ENCODE results near the gene WBP2. TPM values are rescaled to one million over a fixed set of nuclear protein-coding genes. Genes with fewer than 3 reads are reported as not detected.
"Not testable (repeated sequence)": the region's sequence is repeated elsewhere in the genome, so short reads cannot be mapped to it uniquely, and the experiment has no call there.

WBP2 gene
- total RNA-seq, 1 donor from 2014 or later = 145 TPM

- DNase-seq (no peak), ATAC-seq (ENCODE audit: poor library complexity) (no peak)
- intact Hi-C loops (cut with DNase I) = no loop called here
Observed at GRCh38 chr17:75873587-75874322, 18.6 kb upstream of the WBP2 start.

GRCh38 chr17:75872434-75873351 is 17.6 kb upstream of the WBP2 start:
- peak; percentile 89 for DNase-seq
- ATAC-seq (ENCODE audit: poor library complexity) = peak; percentile 54
- intact Hi-C loops (cut with DNase I) = no loop called here

GRCh38 chr17:75870228-75870627 is 15.1 kb upstream of the WBP2 start:
- intact Hi-C loops (cut with DNase I); DNase-seq; ATAC-seq (ENCODE audit: poor library complexity): not testable (repeated sequence)

GRCh38 chr17:75869282-75870141 is 14.4 kb upstream of the WBP2 start:
- intact Hi-C loops (cut with DNase I) = no loop called here
- ATAC-seq (ENCODE audit: poor library complexity) (peak; percentile 50), DNase-seq (peak; percentile 84)

- DNase-seq; ATAC-seq (ENCODE audit: poor library complexity); intact Hi-C loops (cut with DNase I): not testable (repeated sequence)
Observed at GRCh38 chr17:75868730-75869281, 13.7 kb upstream of the WBP2 start.

DNA sequence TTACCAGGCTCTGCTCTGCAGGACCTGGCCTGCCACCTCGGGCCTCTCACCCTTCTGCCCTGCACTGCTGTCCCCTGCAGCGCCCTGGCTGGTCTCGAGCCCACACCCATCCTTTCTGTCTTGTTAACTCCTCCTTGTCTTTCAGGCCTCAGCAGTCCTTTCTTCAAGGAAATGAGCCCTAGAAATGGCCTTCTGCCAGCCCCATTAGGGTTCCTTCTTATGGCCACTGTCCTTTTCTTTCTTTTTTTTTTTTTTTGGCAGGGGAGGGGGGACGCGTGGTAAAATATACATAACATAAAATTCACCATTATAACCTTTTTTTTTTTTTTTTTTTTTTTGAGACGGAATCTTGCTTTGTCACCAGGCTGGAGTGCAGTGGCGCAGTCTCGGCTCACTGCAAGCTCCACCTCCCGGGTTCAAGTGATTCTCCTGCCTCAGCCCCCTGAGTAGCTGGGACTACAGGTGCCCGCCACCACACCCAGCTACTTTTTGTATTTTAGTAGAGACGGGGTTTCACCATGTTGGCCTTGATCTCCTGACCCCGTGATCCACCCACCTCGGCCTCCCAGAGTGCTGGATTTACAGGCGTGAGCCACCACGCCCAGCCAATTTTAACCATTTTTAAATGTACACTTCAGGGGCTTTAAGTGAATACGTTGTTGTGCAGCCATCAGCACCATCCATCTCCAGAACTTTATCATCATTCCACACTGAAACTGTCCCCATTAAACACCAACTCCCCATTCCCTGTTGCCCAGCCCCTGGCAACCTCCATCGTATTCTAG is 10.5 kb upstream of the WBP2 start:
- DNase-seq; intact Hi-C loops (cut with DNase I); ATAC-seq (ENCODE audit: poor library complexity): not testable (repeated sequence)

DNA sequence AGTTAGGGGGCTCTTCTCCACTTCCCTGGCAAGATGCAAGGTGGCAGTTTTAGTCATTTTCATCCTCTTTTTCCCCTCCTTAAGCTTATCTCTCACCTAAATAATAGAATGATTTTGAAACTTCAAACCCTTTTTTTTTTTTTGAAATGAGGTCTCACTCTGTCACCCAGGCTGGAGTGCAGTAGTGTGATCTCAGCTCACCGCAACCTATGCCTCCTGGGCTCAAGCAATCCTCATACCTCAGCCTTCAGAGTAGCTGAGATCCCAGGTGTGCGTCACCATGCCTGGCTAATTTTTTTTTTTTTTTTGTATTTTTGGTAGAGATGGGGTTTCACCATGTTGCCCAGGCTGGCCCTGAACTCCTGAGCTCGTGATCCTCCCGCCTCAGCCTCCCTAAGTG is 9.8 kb upstream of the WBP2 start:
- ATAC-seq (ENCODE audit: poor library complexity); DNase-seq; intact Hi-C loops (cut with DNase I): not testable (repeated sequence)

DNA sequence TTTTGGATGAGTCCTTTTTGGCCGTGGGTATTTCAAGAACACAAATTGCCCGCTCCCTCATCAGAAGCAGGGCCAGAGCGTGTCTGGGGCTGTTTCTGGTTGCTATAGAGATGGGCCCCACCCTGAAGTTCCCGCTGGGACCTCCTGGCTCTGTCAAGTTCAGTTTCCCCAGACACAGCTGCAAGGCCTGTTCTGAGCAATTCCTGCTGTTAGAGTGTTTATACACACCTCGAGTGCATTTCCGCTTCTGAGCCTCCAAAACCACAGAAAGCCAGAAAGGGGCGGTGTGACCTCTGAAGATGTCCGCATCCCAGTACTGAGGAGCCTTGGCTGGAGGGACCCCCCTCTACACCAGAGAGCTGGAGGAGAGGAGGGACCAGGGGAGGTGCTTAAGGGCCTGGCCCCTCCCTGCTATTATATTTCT is 9.3 kb upstream of the WBP2 start:
- ATAC-seq (ENCODE audit: poor library complexity) (peak; percentile 83), DNase-seq (peak; percentile 83)
- intact Hi-C loops (cut with DNase I) = no loop called here

GRCh38 chr17:75861927-75862317 is 6.8 kb upstream of the WBP2 start:
- DNase-seq = no peak
- intact Hi-C loops (cut with DNase I) = no loop called here
- ATAC-seq (ENCODE audit: poor library complexity) = peak; percentile 20

DNA sequence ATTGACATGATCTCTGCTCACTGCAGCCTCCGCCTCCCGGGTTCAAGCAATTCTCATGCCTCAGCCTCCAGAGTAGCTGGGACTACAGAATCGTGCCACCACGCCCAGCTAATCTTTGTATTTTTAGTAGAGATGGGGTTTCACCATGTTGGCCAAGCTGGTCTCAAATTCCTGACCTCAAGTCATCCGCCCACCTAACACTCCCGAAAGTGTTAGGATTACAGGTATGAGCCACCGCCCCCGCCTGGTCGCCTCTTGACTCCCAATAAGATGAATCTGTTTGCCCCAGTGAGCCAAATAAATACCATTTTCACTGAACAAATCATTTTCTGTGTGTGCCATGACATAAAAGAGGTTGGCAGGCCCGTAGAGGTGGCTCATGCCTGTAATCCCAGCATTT is 4.2 kb upstream of the WBP2 start:
- intact Hi-C loops (cut with DNase I); DNase-seq; ATAC-seq (ENCODE audit: poor library complexity): not testable (repeated sequence)

DNA sequence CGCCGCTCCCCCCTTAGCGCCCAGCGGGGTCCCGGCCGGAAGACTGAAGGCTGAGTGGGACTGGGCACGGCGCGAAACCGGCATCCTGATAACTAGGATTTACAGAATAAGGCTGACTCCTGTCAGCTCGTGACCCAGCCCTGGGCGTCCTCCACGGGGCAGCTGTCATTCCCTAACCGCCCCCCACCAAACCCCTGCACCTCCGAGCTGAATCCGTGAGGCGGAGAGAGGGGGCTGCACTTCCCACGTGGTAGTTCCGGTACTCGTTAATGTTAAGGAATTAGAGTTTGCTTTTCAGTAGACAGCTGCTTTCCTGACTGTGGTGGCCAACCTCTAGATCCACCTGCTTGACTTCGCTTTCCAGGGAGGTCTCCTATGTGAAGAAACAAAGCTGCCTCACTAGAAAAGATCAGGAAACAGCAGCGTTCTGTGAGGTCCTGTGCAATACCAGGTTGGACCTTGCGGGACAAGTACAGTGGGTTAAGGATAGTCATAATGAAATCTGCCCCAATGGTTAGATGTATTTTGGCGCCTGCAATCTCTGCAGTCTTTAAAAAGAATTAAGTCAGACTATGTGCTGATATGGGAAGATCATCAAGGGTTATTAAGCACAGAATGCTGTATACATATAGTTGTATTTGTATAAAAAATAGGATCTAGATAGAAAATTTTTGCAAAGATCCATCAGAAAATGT is 1.1 kb upstream of the WBP2 start:
- intact Hi-C loops (cut with DNase I) = no loop called here
- ATAC-seq (ENCODE audit: poor library complexity) = peak; percentile 63

DNA sequence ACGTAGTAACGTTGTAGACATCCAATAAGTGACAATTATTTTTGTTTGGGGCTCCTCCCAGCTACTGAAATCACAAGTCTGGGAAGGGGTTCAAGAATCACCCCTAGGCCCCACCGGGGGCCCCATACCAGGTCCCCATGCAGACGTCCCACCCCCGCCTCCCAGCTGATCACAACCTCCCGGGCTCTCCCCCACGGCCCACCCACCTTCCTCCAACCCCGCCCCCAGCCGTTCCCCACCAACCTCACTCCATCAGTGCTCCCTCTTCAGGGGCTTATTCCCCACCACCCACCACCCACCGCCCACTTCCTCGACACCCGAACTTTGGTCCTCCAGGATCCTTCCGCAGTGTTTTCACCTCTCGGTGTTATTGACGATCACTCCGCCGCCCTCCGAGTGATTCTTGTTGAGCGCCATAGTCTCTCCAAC is 240 bp downstream of the WBP2 start:
- ATAC-seq (ENCODE audit: poor library complexity) = peak; percentile 12
- DNase-seq = no peak
- intact Hi-C loops (cut with DNase I) = no loop called here

More for the DNA sequence above, 1.1 kb upstream of the WBP2 start:
- DNase-seq = no peak

DNA sequence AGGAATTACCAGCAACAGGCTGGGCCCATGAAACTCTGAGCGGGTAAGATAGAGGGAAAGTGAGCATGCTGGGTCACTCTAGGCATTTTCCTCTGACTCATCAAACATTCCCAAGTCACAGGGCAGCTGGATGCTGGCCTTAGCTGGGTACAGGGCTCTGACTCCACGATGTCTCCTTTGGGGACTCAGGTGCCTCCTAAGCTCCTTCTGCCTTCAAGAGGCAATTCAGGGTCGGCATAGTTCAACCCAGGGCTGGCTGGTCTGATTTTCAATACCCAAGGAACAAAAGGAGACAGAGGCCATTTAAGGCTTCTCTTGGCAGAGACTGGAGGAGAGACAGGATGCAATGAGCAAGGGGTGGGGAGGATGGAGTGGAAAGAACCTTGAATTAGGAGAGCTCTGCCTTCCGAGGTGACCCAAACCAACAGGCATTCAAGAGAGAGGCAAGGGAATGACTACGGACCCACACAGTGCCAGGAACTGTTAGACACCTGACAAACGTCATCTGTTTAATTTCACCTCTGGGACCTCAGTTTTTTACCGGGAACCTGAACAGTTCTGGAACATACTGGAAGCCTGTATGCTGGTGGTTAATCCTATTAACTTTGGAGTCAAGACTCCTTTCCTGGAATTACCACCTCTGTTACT is 910 bp downstream of the WBP2 start:
- intact Hi-C loops (cut with DNase I) = no loop called here
- peak; percentile 35 for DNase-seq
- no peak for ATAC-seq (ENCODE audit: poor library complexity)

DNA sequence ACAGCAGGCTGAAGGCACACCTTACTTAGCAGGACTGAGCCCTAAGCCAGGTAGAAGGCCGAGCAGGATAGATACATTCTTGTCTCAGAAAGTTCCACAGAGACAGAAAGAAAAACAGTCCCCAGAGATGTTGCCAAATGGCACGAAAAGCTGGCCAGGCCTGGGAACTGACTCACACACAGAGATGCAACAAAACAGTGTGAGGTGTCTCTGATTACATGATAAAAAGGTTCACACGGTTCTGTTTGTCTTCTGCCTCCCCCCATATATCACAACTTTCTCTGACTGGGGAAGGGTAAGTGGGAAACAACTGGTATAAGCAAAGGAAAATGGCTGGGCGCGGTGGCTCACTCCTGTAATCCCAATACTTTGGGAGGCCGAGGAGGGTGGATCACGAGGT is 1.7 kb downstream of the WBP2 start:
- ATAC-seq (ENCODE audit: poor library complexity) = no peak
- no peak for DNase-seq
- intact Hi-C loops (cut with DNase I) = no loop called here

GRCh38 chr17:75851693-75851991 is 3.5 kb downstream of the WBP2 start:
- intact Hi-C loops (cut with DNase I); ATAC-seq (ENCODE audit: poor library complexity): not testable (repeated sequence)
- peak; percentile 32 for DNase-seq

- intact Hi-C loops (cut with DNase I) = no loop called here
- ATAC-seq (ENCODE audit: poor library complexity) (peak; percentile 5), DNase-seq (peak; percentile 66)
Observed at GRCh38 chr17:75850928-75851692, 4.0 kb downstream of the WBP2 start.
